ENCODE data around the gene DDC.

DNA sequence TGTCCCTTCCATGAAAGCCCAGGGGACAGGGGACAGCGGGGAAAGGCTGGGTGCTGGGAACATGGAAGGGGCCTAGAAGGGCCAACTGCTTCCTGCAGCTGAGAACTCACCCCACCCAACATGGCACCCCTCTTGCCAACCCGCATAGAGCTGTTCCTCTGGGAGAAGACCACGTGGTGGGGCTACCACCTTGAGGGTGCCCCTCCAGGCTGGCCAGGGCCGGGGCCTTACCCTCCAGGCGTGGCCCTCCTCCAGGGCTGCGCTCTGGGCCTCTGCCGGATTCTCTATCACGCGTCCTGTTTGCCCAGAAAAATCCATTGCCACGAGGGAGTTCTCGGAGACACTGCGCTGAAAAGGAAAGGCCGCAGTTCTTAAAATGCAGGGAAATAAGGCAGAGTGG lies 39.9 kb upstream of the DDC start:
- TF ChIP-seq CTCF (IDR thresholded peaks at IDR 0.05 in 8 of 11, conservative IDR thresholded peaks at IDR 0.05 in 3 of 11) (no peak), POLR2AphosphoS5 (IDR thresholded peaks at IDR 0.05) (peak in 1 of 3 donors; percentile 55), POLR2A (IDR thresholded peaks at IDR 0.05) (no peak)
